Muscle layer of duodenum (tissue), 2 donors: ENCODE results near the gene RBM34.

Experiments
- H3K27ac ChIP-seq: one replicate; pipeline ENCODE4 v1.7.0; 2013; ENCODE audit warnings: mild to moderate bottlenecking, low read length
- H3K27me3 ChIP-seq: one replicate; pipeline ENCODE4 v1.7.0; 2013; ENCODE audit warnings: low read depth, mild to moderate bottlenecking, control low read depth, low read length
- H3K36me3 ChIP-seq, 2 donors: one replicate each; pipeline ENCODE4 v1.7.0; 2013; ENCODE audit warnings: low read length in 2 of 2, control low read depth in 1 of 2, mild to moderate bottlenecking in 1 of 2; ENCODE audit not compliant: insufficient read depth in 2 of 2, control insufficient read depth in 1 of 2
- H3K4me1 ChIP-seq, 2 donors: one replicate each; pipeline ENCODE4 v1.7.0; 2013; ENCODE audit warnings: low read length in 2 of 2, mild to moderate bottlenecking in 2 of 2, control low read depth in 1 of 2, moderate library complexity in 1 of 2; ENCODE audit not compliant: insufficient read depth in 2 of 2, control insufficient read depth in 1 of 2
- H3K4me3 ChIP-seq, 2 donors: one replicate each; pipeline ENCODE4 v1.7.0; 2013; ENCODE audit warnings: low read length in 2 of 2, low read depth in 1 of 2, mild to moderate bottlenecking in 1 of 2
- H3K9me3 ChIP-seq, 2 donors: one replicate each; pipeline ENCODE4 v1.7.0; 2013; ENCODE audit warnings: low read length in 2 of 2, control low read depth in 1 of 2, mild to moderate bottlenecking in 1 of 2; ENCODE audit not compliant: control insufficient read depth in 1 of 2
- donor health status: healthy.

RBM34 gene

DNA sequence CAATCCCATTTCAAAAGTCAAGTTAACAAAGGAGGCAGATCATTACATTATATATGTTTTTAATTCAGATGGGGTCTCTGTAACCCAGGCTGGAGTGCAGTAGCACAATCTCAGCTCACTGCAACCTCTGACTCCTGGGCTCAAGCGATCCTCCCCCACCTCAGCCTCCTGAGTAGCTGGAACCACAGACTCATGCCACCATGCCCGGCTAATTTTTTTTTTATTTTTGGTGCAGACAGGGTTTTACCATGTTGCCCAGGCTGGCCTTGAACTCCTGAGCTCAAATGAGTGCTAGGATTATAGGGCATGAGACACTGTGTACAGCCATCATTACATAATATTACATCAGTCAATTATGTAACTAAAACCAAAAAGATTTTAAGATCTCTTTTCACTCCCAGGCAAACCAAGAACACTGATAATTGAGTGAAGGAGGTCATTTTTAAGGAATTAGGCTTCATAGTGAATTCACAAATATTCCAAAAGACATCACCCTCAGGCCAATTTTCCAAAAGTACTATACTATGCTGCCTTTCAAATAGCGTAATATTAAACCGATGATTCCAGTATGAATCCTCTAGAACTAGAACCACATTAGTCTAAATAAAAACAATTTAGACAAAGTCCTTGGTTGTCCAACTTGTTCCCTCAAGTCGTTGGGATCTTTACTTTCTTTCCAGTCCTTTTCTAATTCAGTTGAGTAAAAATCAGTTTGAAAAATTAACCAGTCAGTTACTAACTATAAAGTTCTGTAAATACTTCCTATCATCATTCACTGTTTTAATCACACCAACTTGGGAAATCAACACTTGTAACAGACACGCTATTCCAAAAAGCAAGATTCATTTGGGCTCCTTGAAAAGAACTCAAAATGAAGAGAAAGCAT is 48.5 kb downstream of the RBM34 start:
- H3K9me3 ChIP-seq, result no peaks in the 10 kb centered on the region
- no peak overlapping the region for H3K27ac ChIP-seq
- peaks cover 36 to 57% of the 10 kb centered on the region in 2 donors for H3K36me3 ChIP-seq
- H3K4me1 ChIP-seq, result no peaks in the 10 kb centered on the region
- no peaks in the 10 kb centered on the region for H3K27me3 ChIP-seq
- H3K4me3 ChIP-seq, result no peak overlapping the region

DNA sequence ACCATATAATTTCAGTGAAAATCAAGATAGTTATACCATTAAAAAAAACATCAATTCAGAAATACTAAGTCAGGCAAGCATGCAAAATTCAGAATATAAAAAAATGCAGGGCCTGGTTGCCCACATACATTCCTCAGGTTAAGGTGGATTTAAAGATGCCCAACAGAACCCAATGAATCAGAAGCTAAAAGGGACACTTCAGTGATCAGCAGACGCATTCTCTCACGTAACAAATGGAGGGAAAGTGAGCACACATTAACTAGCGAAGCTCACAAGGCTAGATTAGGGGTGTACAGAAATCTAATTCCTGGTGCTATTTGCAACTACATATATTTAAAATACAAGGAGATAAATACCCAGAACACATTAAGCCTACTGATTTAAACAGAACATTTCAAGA is 49.9 kb downstream of the RBM34 start:
- peaks cover 33 to 55% of the 10 kb centered on the region in 2 donors for H3K36me3 ChIP-seq
- no peaks in the 10 kb centered on the region for H3K9me3 ChIP-seq
- no peak overlapping the region for H3K27ac ChIP-seq
- no peaks in the 10 kb centered on the region for H3K27me3 ChIP-seq
- no peaks in the 10 kb centered on the region for H3K4me1 ChIP-seq
- no peak overlapping the region for H3K4me3 ChIP-seq

GRCh38 chr1:235108876-235109275 is 52.2 kb downstream of the RBM34 start:
- H3K36me3 ChIP-seq, result peaks cover 32 to 55% of the 10 kb centered on the region in 2 donors

DNA sequence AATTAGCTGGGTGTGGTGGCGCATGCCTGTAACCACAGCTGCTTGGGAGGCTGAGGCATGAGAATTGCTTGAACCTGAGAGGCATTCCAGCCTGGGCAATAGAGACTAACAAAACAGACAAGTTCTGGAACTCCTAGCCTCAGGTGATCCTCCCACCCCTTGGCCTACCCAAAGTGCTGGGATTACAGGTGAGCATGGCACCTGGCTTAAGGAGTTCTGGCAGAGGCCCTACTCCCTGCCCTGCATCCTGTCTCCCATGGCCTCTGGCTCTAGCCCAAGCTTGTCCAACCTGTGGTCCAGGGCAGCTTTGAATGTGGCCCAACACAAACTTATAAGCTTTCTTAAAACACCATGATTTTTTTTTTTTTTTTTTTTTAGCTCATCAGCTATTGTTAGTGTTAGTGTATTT is 52.9 kb downstream of the RBM34 start:
- Histone ChIP-seq H3K9me3 (no peaks in the 10 kb centered on the region), H3K27ac (no peak overlapping the region), H3K27me3 (no peaks in the 10 kb centered on the region), H3K36me3 (peaks cover 26 to 49% of the 10 kb centered on the region in 2 donors), H3K4me1 (peaks cover 3 to 6% of the 10 kb centered on the region in 2 donors), H3K4me3 (no peak overlapping the region)

More at GRCh38 chr1:235108876-235109275, 52.2 kb downstream of the RBM34 start:
- Histone ChIP-seq H3K4me3 (no peak overlapping the region), H3K4me1 (peaks cover under 1 to 6% of the 10 kb centered on the region in 2 donors), H3K9me3 (no peaks in the 10 kb centered on the region), H3K27ac (no peak overlapping the region), H3K27me3 (no peaks in the 10 kb centered on the region)

DNA sequence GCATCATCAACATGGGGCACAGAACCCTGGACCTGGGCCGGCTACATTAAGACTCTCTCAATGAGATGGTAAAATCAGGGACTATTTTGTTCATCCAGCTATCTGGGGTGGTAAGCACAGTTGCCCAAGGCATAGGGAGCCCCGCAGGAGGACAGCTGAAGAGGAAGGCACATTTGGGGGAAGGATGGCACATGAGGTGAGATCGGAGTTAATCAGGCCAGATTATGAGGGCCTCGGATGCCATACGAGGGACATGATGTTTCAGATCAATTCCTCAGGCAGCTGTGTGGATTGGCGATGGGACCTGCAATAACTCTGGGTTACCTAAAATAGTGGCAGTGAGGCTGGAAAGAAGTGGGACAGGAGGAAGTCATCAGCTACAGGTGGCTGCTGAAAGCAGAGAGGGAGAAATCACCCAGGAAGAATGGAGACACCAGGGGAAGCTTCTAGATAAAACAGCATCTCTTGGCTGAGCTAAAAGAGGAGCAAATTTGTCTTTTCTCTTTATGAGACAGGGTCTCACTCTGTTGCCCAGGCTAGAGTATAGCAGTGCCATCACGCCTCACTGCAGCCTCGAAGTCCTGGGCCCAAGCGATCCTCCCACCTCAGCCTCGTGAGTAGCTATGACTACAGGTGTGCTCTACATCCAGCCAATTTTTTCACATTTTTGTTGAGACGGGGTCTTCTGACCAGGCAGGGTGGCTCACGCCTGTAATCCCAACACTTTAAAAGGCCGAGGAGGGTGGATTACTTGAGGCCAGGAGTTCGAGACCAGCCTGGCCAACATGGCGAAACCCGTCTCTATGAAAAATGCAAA is 53.5 kb downstream of the RBM34 start:
- peaks cover 20 to 44% of the 10 kb centered on the region in 2 donors for H3K36me3 ChIP-seq

DNA sequence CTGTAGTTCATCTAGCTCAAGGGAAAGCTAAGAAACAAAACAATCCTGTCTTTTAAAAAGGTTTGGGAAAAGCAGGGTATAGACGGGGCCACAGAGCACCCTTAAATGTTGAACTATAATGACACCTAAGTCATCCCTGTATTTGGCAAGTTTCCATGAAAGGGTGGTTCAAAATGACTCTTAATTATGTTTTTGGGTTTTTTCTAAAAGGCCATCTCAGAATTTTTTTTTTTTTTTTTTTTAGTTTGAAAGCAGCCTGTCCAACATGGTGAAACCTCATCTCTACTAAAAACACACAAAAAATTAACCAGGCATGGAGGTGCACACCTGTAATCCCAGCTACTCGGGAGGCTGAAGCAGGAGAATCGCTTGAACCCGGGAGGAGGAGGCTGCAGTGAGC is 54.6 kb downstream of the RBM34 start:
- Histone ChIP-seq H3K9me3 (no peaks in the 10 kb centered on the region), H3K4me3 (no peak overlapping the region), H3K27me3 (no peaks in the 10 kb centered on the region), H3K36me3 (peaks cover 19 to 38% of the 10 kb centered on the region in 2 donors), H3K4me1 (peaks cover 3 to 6% of the 10 kb centered on the region in 2 donors), H3K27ac (no peak overlapping the region)

More for the DNA sequence above, 53.5 kb downstream of the RBM34 start:
- no peak overlapping the region for H3K27ac ChIP-seq
- peaks cover 3 to 6% of the 10 kb centered on the region in 2 donors for H3K4me1 ChIP-seq
- H3K27me3 ChIP-seq, result no peaks in the 10 kb centered on the region
- H3K9me3 ChIP-seq, result no peaks in the 10 kb centered on the region
- H3K4me3 ChIP-seq, result no peak overlapping the region

DNA sequence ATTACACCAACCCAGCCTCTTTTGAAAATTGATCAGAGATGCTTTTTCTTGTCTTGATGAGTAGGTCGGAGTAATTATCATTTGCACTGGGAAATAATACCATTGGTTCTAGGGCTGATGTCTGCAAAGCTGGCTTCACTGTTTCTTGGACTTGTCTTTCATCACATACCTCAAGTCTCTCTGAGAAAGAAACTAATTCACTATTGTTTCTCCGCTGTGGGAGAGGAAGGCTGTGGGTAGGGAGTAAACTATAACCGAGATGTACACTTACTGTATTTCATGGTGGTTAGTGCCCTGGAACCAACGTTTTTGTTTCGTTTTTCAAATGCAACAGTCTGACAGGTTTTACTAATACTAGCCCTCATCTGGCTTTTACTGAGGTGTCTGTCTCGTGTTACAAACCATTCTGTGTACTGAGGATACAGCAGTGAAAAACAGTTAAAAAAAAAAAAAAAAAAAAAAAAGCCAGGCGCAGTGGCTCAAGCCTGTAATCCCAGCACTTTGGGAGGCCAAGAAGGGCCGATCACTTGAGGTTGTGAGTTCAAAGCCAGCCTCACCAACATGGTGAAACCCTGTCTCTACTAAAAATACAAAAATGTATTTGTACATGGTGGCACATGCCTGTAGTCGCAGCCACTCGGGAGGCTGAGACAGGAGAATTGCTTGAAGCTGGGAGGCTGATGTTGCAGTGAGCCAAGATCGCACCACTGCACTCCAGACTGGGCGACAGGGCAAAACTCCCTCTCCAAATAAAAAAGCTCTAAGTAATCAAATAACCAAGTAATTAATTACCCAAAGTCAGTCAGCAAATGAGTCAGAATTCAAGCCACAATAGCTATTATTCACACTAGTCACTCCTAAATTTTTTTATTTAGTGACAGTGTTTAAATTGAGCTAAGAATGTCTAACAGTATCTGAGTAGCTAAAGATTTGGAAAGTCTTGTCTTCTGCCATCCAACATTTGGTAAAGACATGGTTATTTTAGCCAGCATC is 55.7 kb downstream of the RBM34 start:
- Histone ChIP-seq H3K27ac (no peak overlapping the region), H3K9me3 (no peaks in the 10 kb centered on the region), H3K4me3 (no peak overlapping the region), H3K27me3 (no peaks in the 10 kb centered on the region), H3K4me1 (peaks cover 3 to 6% of the 10 kb centered on the region in 2 donors), H3K36me3 (peaks cover 14 to 26% of the 10 kb centered on the region in 2 donors)

GRCh38 chr1:235102993-235103411 is 58.0 kb downstream of the RBM34 start:
- Histone ChIP-seq H3K27ac (no peak overlapping the region), H3K36me3 (peaks cover 0 to 10% of the 10 kb centered on the region in 2 donors), H3K4me3 (no peak overlapping the region), H3K27me3 (no peaks in the 10 kb centered on the region), H3K9me3 (no peaks in the 10 kb centered on the region), H3K4me1 (peaks cover 3 to 6% of the 10 kb centered on the region in 2 donors)

- Histone ChIP-seq H3K9me3 (no peaks in the 10 kb centered on the region), H3K4me1 (peaks cover 3 to 6% of the 10 kb centered on the region in 2 donors), H3K27me3 (no peaks in the 10 kb centered on the region), H3K4me3 (no peak overlapping the region), H3K27ac (no peak overlapping the region), H3K36me3 (peaks cover 0 to 2% of the 10 kb centered on the region in 2 donors)
Observed at GRCh38 chr1:235102259-235102582, 58.8 kb downstream of the RBM34 start.

- no peak overlapping the region for H3K27ac ChIP-seq
- H3K4me1 ChIP-seq, result peaks cover 3 to 6% of the 10 kb centered on the region in 2 donors
- no peaks in the 10 kb centered on the region for H3K9me3 ChIP-seq
- no peaks in the 10 kb centered on the region for H3K36me3 ChIP-seq
- no peaks in the 10 kb centered on the region for H3K27me3 ChIP-seq
- H3K4me3 ChIP-seq, result no peak overlapping the region
Observed at GRCh38 chr1:235101558-235102258, 59.3 kb downstream of the RBM34 start.
